ENCODE data around the gene PTEN.
A peak's percentile ranks its signal among the peaks of the same experiment; 100 is the strongest.

Gene PTEN

GRCh38 chr10:87864496-87865059 is 1.2 kb downstream of the PTEN start:
- TF ChIP-seq REST (IDR thresholded peaks at IDR 0.05; ENCODE audit: insufficient read depth in 1 of 2, low read depth in 2 of 2, low read length in 2 of 2) (no peak), SIN3A (IDR thresholded peaks at IDR 0.05; ENCODE audit: borderline replicate concordance, insufficient read depth, low read length) (peak; percentile 30; the same call in 1 of the 2 replicates)

GRCh38 chr10:87865241-87865881 is 1.9 kb downstream of the PTEN start:
- TF ChIP-seq POLR2AphosphoS5 (IDR thresholded peaks at IDR 0.05; ENCODE audit: low read depth, low read length) (no peak), TAF1 (IDR thresholded peaks at IDR 0.05; ENCODE audit: borderline replicate concordance, insufficient read depth, low read length) (no peak), SIN3A (IDR thresholded peaks at IDR 0.05; ENCODE audit: borderline replicate concordance, insufficient read depth, low read length) (0 out of 2 replicates have a peak, but pooled peaks have one; percentile 12)

- no peak for TF ChIP-seq POLR2AphosphoS5 (IDR thresholded peaks at IDR 0.05; ENCODE audit: low read depth, low read length)
- no peak for TF ChIP-seq FOXP2 (optimal IDR thresholded peaks at IDR 0.05; ENCODE audit: borderline replicate concordance, extremely low read depth, extremely low read length, insufficient read depth)
- TF ChIP-seq TAF1 (IDR thresholded peaks at IDR 0.05; ENCODE audit: borderline replicate concordance, insufficient read depth, low read length), result no peak
- no peak for TF ChIP-seq SIN3A (IDR thresholded peaks at IDR 0.05; ENCODE audit: borderline replicate concordance, insufficient read depth, low read length)
- no peak for TF ChIP-seq REST (IDR thresholded peaks at IDR 0.05; ENCODE audit: insufficient read depth in 1 of 2, low read depth in 2 of 2, low read length in 2 of 2)
Observed at GRCh38 chr10:87866412-87866974, 3.1 kb downstream of the PTEN start.

- TF ChIP-seq FOXP2 (optimal IDR thresholded peaks at IDR 0.05; ENCODE audit: borderline replicate concordance, extremely low read depth, extremely low read length, insufficient read depth), result no peak
- no peak for TF ChIP-seq TAF1 (IDR thresholded peaks at IDR 0.05; ENCODE audit: borderline replicate concordance, insufficient read depth, low read length)
- no peak for TF ChIP-seq SIN3A (IDR thresholded peaks at IDR 0.05; ENCODE audit: borderline replicate concordance, insufficient read depth, low read length)
- no peak for TF ChIP-seq REST (IDR thresholded peaks at IDR 0.05; ENCODE audit: insufficient read depth in 1 of 2, low read depth in 2 of 2, low read length in 2 of 2)
- no peak for TF ChIP-seq POLR2AphosphoS5 (IDR thresholded peaks at IDR 0.05; ENCODE audit: low read depth, low read length)
Observed at GRCh38 chr10:87867453-87867852, 4.0 kb downstream of the PTEN start.

GRCh38 chr10:87868277-87868676 is 4.9 kb downstream of the PTEN start:
- TF ChIP-seq POLR2AphosphoS5 (IDR thresholded peaks at IDR 0.05; ENCODE audit: low read depth, low read length), result no peak
- TF ChIP-seq SIN3A (IDR thresholded peaks at IDR 0.05; ENCODE audit: borderline replicate concordance, insufficient read depth, low read length), result no peak
- no peak for TF ChIP-seq TAF1 (IDR thresholded peaks at IDR 0.05; ENCODE audit: borderline replicate concordance, insufficient read depth, low read length)
